Ovary (tissue), 3 donors: ENCODE results near the gene PTH1R.

Experiments
- CTCF ChIP-seq, 3 donors: fragments of 450-650 bp in 2 of 3; fragments of 200-600 bp in 1 of 3; IDR thresholded peaks; one replicate each; pipeline versions ENCODE4 v1.5.1 to v1.8.0; 2016 to 2022; ENCODE audit warnings: antibody characterized with exemption in 3 of 3, mild to moderate bottlenecking in 1 of 3
- EP300 ChIP-seq: sonication (generic); formaldehyde crosslinking; IDR thresholded peaks from one replicate; pipeline ENCODE4 v1.6.1; 2017; ENCODE audit warnings: antibody characterized with exemption
- POLR2A ChIP-seq: fragments of 450-650 bp; IDR thresholded peaks from one replicate; pipeline ENCODE4 v1.6.1; 2017; ENCODE audit warnings: antibody characterized with exemption, mild to moderate bottlenecking, moderate library complexity
- donor health status: DM: no; HTN: no; CAD: no.

- no peak for TF ChIP-seq CTCF (IDR thresholded peaks at IDR 0.05)
- no peak for TF ChIP-seq POLR2A
- TF ChIP-seq EP300 = no peak
These were observed 26.1 kb downstream of the PTH1R start for GRCh38 chr3:46903341-46904302.
